HG03196 (cell line): ENCODE results near the gene TPI1.
"Not testable (repeated sequence)": the region's sequence is repeated elsewhere in the genome, so short reads cannot be mapped to it uniquely, and the experiment has no call there.

ENCODE experiments used
- ATAC-seq: cut with Tn5 transposase; IDR thresholded peaks from one replicate; pipeline ENCODE4 v1.9.1; 2021; ENCODE audit not compliant: unreplicated experiment

TPI1 gene

GRCh38 chr12:6866920-6867412, 365 bp upstream of the TPI1 start:
- ATAC-seq: no peak

GRCh38 chr12:6868211-6869048, 1.1 kb downstream of the TPI1 start:
- ATAC-seq: no peak

- ATAC-seq: no peak
These were observed 2.0 kb downstream of the TPI1 start for GRCh38 chr12:6869049-6870021.

GRCh38 chr12:6870304-6870703, 3.0 kb downstream of the TPI1 start:
- ATAC-seq: not testable (repeated sequence)

GRCh38 chr12:6871052-6871957, 4.0 kb downstream of the TPI1 start:
- ATAC-seq: no peak

GRCh38 chr12:6872073-6873048, 5.0 kb downstream of the TPI1 start:
- no peak for ATAC-seq

- ATAC-seq: peak; percentile 52
These were observed 6.0 kb downstream of the TPI1 start, which contains the start of gene SPSB2 for GRCh38 chr12:6873094-6874014. Gene SPSB2, minus strand, starts transcription at chr12:6873303. Its CDS starts 402 bp downstream, at chr12:6872901.

- ATAC-seq: not testable (repeated sequence)
These were observed 6.7 kb downstream of the TPI1 start for GRCh38 chr12:6874015-6874368.

- ATAC-seq: not testable (repeated sequence)
These were observed 12.5 kb downstream of the TPI1 start for GRCh38 chr12:6879824-6880223.

GRCh38 chr12:6883252-6883651, 15.9 kb downstream of the TPI1 start:
- no peak for ATAC-seq

- no peak for ATAC-seq
These were observed 16.4 kb downstream of the TPI1 start for GRCh38 chr12:6883683-6884082.

- no peak for ATAC-seq
These were observed 17.2 kb downstream of the TPI1 start for GRCh38 chr12:6884539-6884938.

GRCh38 chr12:6886206-6886999, 19.1 kb downstream of the TPI1 start:
- not testable (repeated sequence) for ATAC-seq

GRCh38 chr12:6887460-6887859, 20.1 kb downstream of the TPI1 start:
- ATAC-seq: no peak

- no peak for ATAC-seq
These were observed 21.0 kb downstream of the TPI1 start for GRCh38 chr12:6888360-6888759.

- not testable (repeated sequence) for ATAC-seq
These were observed 21.5 kb downstream of the TPI1 start for GRCh38 chr12:6888794-6889193.

- ATAC-seq: not testable (repeated sequence)
These were observed 22.6 kb downstream of the TPI1 start for GRCh38 chr12:6889775-6890573.
